Measurements from ENCODE around the gene ORMDL3. TPM values are rescaled to one million over a fixed set of nuclear protein-coding genes. Genes with fewer than 3 reads are reported as not detected.

ORMDL3 gene
- total RNA-seq: 51.2 TPM

GRCh38 chr17:39927101-39927928 lies at the start of gene ORMDL3, which contains the start of gene LRRC3C:
Gene ORMDL3 (minus strand): TSS chr17:39927601. CDS start chr17:39924203, 3,398 bp downstream.
Gene LRRC3C (plus strand): TSS chr17:39927732. CDS start chr17:39941524, 13,792 bp downstream.
- peak; percentile 91 for DNase-seq

GRCh38 chr17:39975801-39976200 lies 48.4 kb upstream of the ORMDL3 start:
- DNase-seq: no peak

GRCh38 chr17:39974433-39974832 lies 47.0 kb upstream of the ORMDL3 start:
- DNase-seq: no peak

- no peak for DNase-seq
Observed at GRCh38 chr17:39973496-39973895, 46.1 kb upstream of the ORMDL3 start.

- DNase-seq: no peak
Observed at GRCh38 chr17:39972271-39972670, 44.9 kb upstream of the ORMDL3 start.

- no peak for DNase-seq
Observed at GRCh38 chr17:39971076-39971603, 43.7 kb upstream of the ORMDL3 start.

GRCh38 chr17:39970157-39970692 lies 42.8 kb upstream of the ORMDL3 start:
- DNase-seq: no peak

GRCh38 chr17:39969375-39969774 lies 42.0 kb upstream of the ORMDL3 start:
- no peak for DNase-seq

- DNase-seq: no peak
Observed at GRCh38 chr17:39968761-39969160, 41.4 kb upstream of the ORMDL3 start.

- DNase-seq: no peak
Observed at GRCh38 chr17:39966771-39967170, 39.4 kb upstream of the ORMDL3 start.

- DNase-seq: no peak
Observed at GRCh38 chr17:39965017-39965699, 37.8 kb upstream of the ORMDL3 start.

- DNase-seq: no peak
Observed at GRCh38 chr17:39963829-39964228, 36.4 kb upstream of the ORMDL3 start.

- no peak for DNase-seq
Observed at GRCh38 chr17:39962642-39963220, 35.3 kb upstream of the ORMDL3 start, which contains the start of gene GSDMA. Gene GSDMA (plus strand): TSS chr17:39963004. CDS start chr17:39965688, 2,684 bp downstream.

GRCh38 chr17:39960524-39961041 lies 33.2 kb upstream of the ORMDL3 start:
- no peak for DNase-seq

- no peak for DNase-seq
Observed at GRCh38 chr17:39955726-39956225, 28.4 kb upstream of the ORMDL3 start.

- DNase-seq: no peak
Observed at GRCh38 chr17:39954876-39955275, 27.5 kb upstream of the ORMDL3 start.

- DNase-seq: no peak
Observed at GRCh38 chr17:39953471-39953888, 26.1 kb upstream of the ORMDL3 start.

GRCh38 chr17:39952680-39953470 lies 25.5 kb upstream of the ORMDL3 start:
- peak; percentile 99 for DNase-seq

- DNase-seq: no peak
Observed at GRCh38 chr17:39951924-39952679, 24.7 kb upstream of the ORMDL3 start.

GRCh38 chr17:39950871-39951348 lies 23.5 kb upstream of the ORMDL3 start:
- DNase-seq: no peak
